Peyer's patch (tissue), 4 donors: ENCODE results near the gene JPH3.

Experiments
- CTCF ChIP-seq, 6 experiments: fragments of 450-650 bp in 4 of 6; fragments of 200-600 bp in 2 of 6; sonication (generic) in 1 of 6; IDR thresholded peaks; one replicate each; pipeline ENCODE4 v1.5.1; 2017 to 2019; ENCODE audit warnings: antibody characterized with exemption in 6 of 6, mild to moderate bottlenecking in 3 of 6, moderate library complexity in 1 of 6
- POLR2A ChIP-seq, 2 donors: fragments of 450-650 bp; IDR thresholded peaks; one replicate each; pipeline ENCODE4 v1.5.1; 2017; ENCODE audit warnings: antibody characterized with exemption in 2 of 2, mild to moderate bottlenecking in 2 of 2, moderate library complexity in 2 of 2

- TF ChIP-seq POLR2A (IDR thresholded peaks at IDR 0.05) = no peak
- TF ChIP-seq CTCF (IDR thresholded peaks at IDR 0.05) = no peak
Observed at GRCh38 chr16:87692176-87692575, 89.9 kb downstream of the JPH3 start.
